ENCODE measurements around the gene ATG9A.

Gene ATG9A

DNA sequence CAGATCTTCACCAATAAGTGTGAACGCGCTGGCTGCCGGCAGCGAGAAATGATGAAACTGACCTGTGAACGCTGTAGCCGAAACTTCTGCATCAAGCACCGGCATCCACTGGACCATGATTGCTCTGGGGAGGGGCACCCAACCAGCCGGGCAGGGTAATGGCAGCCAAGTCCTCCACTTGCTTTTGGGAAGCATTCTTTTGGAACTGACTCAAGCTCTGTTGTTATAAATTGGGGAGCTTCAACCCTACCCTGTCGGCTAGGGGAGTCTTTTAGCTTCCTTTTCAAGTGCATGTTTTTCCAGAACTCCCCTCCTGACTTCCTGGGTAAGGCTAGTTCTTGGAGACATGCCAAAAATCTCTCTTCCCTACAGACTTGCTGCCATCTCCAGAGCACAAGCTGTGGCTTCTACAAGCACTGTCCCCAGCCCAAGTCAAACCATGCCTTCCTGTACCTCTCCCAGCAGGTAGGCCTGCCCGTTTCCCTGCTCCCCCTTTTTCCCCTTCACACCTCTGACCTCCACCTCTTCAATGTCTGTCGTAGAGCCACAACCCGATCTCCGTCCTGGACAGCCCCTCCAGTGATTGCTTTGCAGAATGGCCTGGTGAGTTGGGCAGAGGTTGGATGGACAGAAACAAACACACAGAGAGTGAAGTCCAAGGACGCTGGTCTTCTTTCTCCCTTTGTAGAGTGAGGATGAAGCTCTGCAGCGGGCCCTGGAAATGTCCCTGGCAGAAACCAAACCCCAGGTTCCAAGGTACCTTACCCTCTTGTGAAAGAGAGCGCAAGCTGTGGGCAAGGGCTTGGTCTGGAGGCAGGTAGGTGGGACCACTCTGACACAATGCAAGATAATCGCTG lies 21.3 kb downstream of the ATG9A start:
- no peak overlapping the region for H3K4me3 ChIP-seq (ENCODE audit: low read depth, low read length)
- POLR2A ChIA-PET = interaction anchor here (1.4 to 2.6 kb wide), 5 partner anchors 10 to 71 kb away, joined by 8 to 27 read pairs (median 11); partner anchors contain the start of genes ABCB6, ANKZF1, ATG9A and CNPPD1
- TF ChIP-seq, protein P1, sequence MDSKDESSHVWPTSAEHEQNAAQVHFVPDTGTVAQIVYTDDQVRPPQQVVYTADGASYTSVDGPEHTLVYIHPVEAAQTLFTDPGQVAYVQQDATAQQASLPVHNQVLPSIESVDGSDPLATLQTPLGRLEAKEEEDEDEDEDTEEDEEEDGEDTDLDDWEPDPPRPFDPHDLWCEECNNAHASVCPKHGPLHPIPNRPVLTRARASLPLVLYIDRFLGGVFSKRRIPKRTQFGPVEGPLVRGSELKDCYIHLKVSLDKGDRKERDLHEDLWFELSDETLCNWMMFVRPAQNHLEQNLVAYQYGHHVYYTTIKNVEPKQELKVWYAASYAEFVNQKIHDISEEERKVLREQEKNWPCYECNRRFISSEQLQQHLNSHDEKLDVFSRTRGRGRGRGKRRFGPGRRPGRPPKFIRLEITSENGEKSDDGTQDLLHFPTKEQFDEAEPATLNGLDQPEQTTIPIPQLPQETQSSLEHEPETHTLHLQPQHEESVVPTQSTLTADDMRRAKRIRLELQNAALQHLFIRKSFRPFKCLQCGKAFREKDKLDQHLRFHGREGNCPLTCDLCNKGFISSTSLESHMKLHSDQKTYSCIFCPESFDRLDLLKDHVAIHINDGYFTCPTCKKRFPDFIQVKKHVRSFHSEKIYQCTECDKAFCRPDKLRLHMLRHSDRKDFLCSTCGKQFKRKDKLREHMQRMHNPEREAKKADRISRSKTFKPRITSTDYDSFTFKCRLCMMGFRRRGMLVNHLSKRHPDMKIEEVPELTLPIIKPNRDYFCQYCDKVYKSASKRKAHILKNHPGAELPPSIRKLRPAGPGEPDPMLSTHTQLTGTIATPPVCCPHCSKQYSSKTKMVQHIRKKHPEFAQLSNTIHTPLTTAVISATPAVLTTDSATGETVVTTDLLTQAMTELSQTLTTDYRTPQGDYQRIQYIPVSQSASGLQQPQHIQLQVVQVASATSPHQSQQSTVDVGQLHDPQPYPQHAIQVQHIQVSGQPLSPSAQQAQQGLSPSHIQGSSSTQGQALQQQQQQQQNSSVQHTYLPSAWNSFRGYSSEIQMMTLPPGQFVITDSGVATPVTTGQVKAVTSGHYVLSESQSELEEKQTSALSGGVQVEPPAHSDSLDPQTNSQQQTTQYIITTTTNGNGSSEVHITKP (tag by site-specific recombination; IDR thresholded peaks at IDR 0.05) = peak; percentile 97
- TF ChIP-seq ZNF350 (tag by site-specific recombination; IDR thresholded peaks at IDR 0.05) = no peak
- no peak for TF ChIP-seq ZBTB7A (tag by site-specific recombination; IDR thresholded peaks at IDR 0.05; ENCODE audit: low read depth)
- no peak for TF ChIP-seq ZXDB (tag by site-specific recombination; IDR thresholded peaks at IDR 0.05)
- TF ChIP-seq ZBTB8A (tag by site-specific recombination; IDR thresholded peaks at IDR 0.05) = no peak
- TF ChIP-seq GLIS2 (tag by site-specific recombination; IDR thresholded peaks at IDR 0.05) = no peak
- TF ChIP-seq ZNF701 (tag by site-specific recombination; IDR thresholded peaks at IDR 0.05) = no peak
- no peak for TF ChIP-seq ZNF610 (tag by site-specific recombination; IDR thresholded peaks at IDR 0.05; ENCODE audit: borderline replicate concordance)

DNA sequence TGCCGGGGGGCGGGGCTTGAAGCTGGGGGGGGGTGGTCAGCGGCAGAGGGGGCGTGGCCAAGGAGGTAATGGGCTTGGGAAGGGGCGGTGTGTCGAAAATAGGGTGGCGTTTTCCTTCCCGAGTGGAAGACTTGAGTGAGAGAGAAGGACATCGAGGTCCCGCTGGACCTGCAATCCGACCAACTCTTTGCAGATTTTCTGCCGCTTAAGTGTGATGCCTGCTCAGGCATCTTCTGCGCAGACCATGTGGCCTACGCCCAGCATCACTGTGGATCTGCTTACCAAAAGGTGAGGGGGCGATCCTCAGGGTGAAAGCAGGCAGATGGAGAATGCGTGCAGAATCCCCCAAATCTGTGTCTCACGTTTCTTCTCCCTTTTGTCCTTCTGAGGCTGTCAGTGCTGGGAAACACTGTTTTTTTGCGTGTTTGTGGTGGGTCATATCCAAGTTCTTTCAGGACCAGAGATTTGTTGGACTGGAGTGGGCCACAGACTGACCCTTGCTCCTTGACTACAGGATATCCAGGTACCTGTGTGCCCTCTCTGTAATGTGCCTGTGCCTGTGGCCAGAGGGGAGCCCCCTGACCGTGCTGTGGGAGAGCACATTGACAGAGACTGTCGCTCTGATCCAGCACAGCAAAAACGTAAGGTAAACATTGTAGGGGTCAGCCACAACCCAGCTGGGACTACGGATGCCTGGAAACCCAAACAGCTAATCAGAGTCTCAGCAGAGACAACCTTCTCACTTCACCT lies 22.1 kb downstream of the ATG9A start:
- no peak overlapping the region; the same call in 1 of the 2 replicates for H3K27ac ChIP-seq (ENCODE audit: extremely low read depth, low read depth, low read length)
- peak overlapping the region; percentile 76 for H3K4me3 ChIP-seq (ENCODE audit: low read depth, low read length)
- no peaks in the 10 kb centered on the region for H3K9me3 ChIP-seq (ENCODE audit: control insufficient read depth, insufficient read depth, low read depth, low read length)
- peak; percentile 71 for TF ChIP-seq ZNF335 (tag by site-specific recombination; conservative IDR thresholded peaks at IDR 0.05)
- no peak for TF ChIP-seq ZNF558 (tag by site-specific recombination; IDR thresholded peaks at IDR 0.05)
- TF ChIP-seq ZBTB17 (tag by site-specific recombination; IDR thresholded peaks at IDR 0.05) = peak; percentile 40
- peak; percentile 27; the same call in 1 of the 2 replicates for TF ChIP-seq KLF9 (tag by site-specific recombination; IDR thresholded peaks at IDR 0.05; ENCODE audit: low read depth)
- no peak for TF ChIP-seq ZNF596 (tag by site-specific recombination; IDR thresholded peaks at IDR 0.05)
- no peak for TF ChIP-seq ZNF473 (tag by site-specific recombination; IDR thresholded peaks at IDR 0.05)
- TF ChIP-seq SP3 (tag by site-specific recombination; IDR thresholded peaks at IDR 0.05) = peak; percentile 26; the same call in 1 of the 2 replicates
- TF ChIP-seq KLF16 (tag by site-specific recombination; IDR thresholded peaks at IDR 0.05) = peak; percentile 12; the same call in 1 of the 2 replicates
- no peak for TF ChIP-seq HOXD13 (CRISPR knock-in tag; IDR thresholded peaks at IDR 0.05; ENCODE audit: borderline replicate concordance)
- peak; percentile 35; the same call in 1 of the 2 replicates for TF ChIP-seq GLIS2 (tag by site-specific recombination; IDR thresholded peaks at IDR 0.05)
- no peak for TF ChIP-seq ZNF202 (tag by site-specific recombination; IDR thresholded peaks at IDR 0.05; ENCODE audit: borderline replicate concordance)
- peaks cover 8% of the 10 kb centered on the region for H3K4me1 ChIP-seq (ENCODE audit: control insufficient read depth, insufficient read depth, low read length)
- ChIA-PET POLR2A (interaction anchor here (0.6 to 2.6 kb wide), 16 partner anchors 11 to 337 kb away, joined by 3 to 42 read pairs (median 6); partner anchors contain the start of genes ABCB6, ANKZF1, ATG9A and CNPPD1), CTCF (interaction anchor here (0.7 to 3.2 kb wide), 5 partner anchors 34 to 499 kb away, joined by 3 to 8 read pairs (median 3); partner anchors contain the start of genes GLB1L and STK16)
- peaks cover 9 to 46% of the 10 kb centered on the region in 2 experiments; a peak in 2 of 3 replicates for H3K36me3 ChIP-seq (ENCODE audit: control insufficient read depth in 2 of 2, insufficient read depth in 1 of 2, low read length in 2 of 2)

More for the DNA sequence above, 21.3 kb downstream of the ATG9A start:
- Histone ChIP-seq H3K27ac (ENCODE audit: extremely low read depth, low read depth, low read length) (no peak overlapping the region), H3K4me1 (ENCODE audit: control insufficient read depth, insufficient read depth, low read length) (peaks cover 8% of the 10 kb centered on the region), H3K36me3 (ENCODE audit: control insufficient read depth in 2 of 2, insufficient read depth in 1 of 2, low read length in 2 of 2) (peaks cover 12 to 54% of the 10 kb centered on the region in 2 experiments; a peak in 2 of 3 replicates), H3K9me3 (ENCODE audit: control insufficient read depth, insufficient read depth, low read depth, low read length) (no peaks in the 10 kb centered on the region)
- CTCF ChIA-PET = interaction anchor here (0.7 to 3.2 kb wide), 4 partner anchors 35 to 499 kb away, joined by 3 to 8 read pairs (median 4); no protein-coding TSS in a partner anchor

All from HEK293 (cell line).